ENCODE data around the gene PHACTR1. TPM values are rescaled to one million over a fixed set of nuclear protein-coding genes. Genes with fewer than 3 reads are reported as not detected.

The PHACTR1 gene
- polyA plus RNA-seq, 3 donors = 1.3 to 3.2 (median 1.6) TPM

DNA sequence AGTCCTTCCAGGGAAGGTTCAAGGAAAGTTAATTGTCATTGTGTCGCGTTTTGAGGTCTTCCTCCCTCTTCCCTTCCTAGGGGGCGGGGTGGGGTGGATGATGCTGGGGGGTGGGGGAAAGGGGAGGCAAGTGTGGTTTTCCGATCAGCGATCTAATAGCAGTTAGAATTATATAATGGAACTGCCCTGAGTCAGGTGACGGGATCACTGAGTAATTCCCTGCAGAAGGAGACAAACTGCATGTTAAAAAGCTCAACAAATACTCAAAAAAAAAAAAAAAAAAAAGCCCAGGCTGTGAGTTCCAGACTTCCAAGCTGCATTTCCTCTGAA lies 240.4 kb downstream of the PHACTR1 start:
- WGBS, 3 donors = 1 to 8% (median 1%) methylated on average over 6 of the region's 6 CpGs
- H3K27ac ChIP-seq (ENCODE audit: low read depth, low read length) = no peak overlapping the region

DNA sequence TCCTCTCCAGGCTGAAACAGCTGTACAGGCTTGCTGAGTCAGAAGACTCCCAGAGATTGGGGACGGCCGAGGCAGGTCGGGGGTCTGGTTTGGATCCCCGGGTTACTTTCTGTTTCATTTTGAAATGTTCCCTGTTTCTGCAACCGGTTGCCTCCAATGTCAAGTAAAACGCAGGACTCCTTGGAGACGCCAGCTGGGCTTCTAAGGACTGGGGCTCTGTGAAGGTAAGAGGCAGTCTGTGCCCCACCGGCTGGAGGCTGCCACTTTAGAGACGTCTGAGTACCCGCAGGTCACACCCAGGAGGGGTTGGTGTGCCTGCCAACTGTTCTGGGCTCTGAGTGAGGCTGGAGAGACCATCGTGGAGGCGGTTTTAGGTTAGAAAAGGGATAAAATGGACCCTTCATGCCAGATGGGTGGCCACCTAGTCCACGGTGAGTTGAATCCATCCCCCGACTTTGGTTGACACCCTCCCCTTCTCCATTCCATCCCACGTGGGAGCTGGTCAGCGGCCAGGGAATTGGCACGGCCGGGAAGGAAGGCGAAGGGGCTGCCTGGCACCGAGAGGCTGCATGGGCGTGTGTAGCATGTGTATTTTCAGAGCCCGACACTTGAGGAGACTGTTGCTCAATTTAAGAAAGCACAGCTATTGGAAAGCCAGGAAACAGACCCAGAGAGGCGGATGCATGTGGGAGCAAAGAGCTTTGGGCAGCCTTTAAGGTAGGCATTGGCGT lies 240.9 kb downstream of the PHACTR1 start:
- 0 to 1% (median 0%) methylated on average over 24 of the region's 24 CpGs for WGBS, 3 donors

DNA sequence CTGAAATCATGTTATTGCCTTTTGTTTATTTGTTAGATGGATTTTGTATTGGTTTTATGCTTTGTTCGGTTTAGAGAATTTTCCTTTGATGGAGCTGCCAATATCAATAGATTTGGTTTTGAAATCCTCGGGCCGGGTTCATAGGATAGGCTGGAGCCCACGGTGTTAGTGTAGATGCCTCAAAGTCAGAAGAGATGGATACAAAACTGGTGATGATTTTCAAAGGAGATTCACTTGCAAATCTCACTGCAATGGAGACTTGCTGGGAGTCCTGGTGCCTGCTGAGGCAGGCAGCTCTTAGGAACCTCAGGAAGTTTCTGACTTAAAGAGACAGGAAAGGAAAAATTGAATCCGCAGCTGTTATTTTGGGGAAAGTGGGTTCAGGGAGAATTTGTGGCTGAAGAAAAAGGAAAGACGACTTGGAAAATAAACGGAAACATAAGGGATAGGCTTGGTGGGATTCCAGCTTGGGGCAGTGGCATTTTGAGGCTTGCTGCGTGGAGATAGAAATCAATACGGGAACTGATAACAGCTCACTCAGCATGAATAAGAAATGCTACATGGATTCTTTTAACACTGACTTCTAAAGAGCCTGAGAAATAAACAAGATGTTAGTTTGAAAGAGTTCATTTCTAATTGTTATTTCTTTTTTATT lies 241.6 kb downstream of the PHACTR1 start:
- WGBS, 3 donors = 3 to 9% (median 6%) methylated on average over 9 of the region's 9 CpGs
- H3K27ac ChIP-seq (ENCODE audit: low read depth, low read length) = no peak overlapping the region

More for the DNA sequence above, 240.9 kb downstream of the PHACTR1 start:
- H3K27ac ChIP-seq (ENCODE audit: low read depth, low read length) = peak overlapping the region; percentile 44

DNA sequence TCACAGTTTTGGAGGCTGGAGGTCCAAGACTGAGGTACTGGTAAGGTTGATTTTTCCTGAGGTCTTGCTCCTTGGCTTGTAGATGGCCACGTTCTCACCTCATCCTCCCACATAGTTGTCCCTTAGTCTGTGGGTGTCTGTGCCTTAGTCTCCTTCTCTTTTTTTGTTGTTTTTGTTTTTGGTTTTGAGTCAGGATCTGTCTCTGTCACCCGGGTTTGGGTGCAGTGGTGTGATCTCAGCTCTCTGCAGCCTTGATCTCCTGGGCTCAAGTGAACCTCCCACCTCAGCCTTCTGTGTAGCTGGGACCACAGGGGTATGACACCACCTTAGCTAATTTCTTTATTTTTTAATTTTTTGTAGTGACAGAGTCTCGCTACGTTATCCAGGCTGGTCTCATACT lies 245.2 kb downstream of the PHACTR1 start:
- H3K27ac ChIP-seq (ENCODE audit: low read depth, low read length) = no peak overlapping the region
- 95 to 99% (median 96%) methylated on average over 4 of the region's 4 CpGs for WGBS, 3 donors

DNA sequence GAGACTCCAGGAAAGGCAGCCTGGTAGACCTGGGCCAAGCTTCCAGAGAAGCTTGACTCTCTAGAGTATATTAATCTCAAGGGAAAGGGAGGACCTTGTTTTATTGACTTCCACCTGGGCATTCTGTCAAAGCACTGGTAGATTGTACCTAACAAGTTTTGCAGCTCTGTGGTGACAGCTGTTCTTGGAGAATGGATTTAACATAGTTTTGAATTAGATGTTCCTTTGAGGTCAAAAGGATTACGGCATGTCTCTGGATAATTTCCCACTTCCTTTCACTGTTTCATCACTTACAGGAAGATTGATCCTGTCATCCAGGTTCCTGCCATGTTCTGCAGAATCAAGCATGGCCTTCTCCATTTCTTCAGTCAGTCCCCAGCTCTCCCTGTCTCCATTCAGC lies 246.0 kb downstream of the PHACTR1 start:
- no peak overlapping the region for H3K27ac ChIP-seq (ENCODE audit: low read depth, low read length)
- 37 to 54% (median 41%) methylated on average over 1 of the region's 1 CpG for WGBS, 3 donors

DNA sequence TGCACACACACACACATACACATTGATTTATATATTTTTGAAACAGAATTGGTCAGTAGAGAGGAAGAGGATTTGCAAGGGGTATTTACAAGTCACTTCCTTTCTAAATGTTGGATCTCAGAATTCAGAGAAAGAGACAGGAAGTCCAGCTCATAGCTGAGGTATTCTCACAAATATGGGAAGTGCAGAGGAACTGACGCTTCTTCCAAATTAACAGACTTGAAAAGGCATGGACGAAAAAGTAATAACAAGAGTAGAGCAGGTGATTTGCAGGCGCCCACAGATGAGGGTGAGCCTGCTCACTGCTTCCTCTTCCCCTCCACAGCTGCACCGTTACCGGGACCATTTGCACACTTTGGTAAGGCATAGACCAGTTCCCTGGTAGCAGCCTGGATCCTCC lies 246.4 kb downstream of the PHACTR1 start:
- no peak overlapping the region for H3K27ac ChIP-seq (ENCODE audit: low read depth, low read length)
- WGBS, 3 donors = 40 to 86% (median 47%) methylated on average over 5 of the region's 5 CpGs

DNA sequence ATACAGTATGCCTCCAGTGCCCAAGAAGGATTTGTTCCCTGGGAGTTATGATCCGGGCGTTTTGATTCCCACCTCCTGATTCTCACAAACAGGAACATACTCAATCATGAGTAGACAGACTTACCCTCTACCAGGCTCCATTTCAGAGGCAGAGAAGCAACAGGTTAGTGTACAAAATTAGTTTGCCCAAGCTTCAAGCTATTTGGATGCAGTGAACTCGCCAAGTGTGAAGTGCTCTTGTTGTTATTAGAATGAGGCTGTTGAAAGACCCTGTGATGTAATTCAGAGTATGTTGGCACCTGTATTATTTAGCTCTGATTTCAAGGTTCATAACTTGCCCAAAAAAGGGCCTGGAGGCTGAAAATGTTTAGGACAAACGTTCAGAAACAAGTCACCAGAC lies 247.0 kb downstream of the PHACTR1 start:
- no peak overlapping the region for H3K27ac ChIP-seq (ENCODE audit: low read depth, low read length)
- WGBS, 3 donors = 55 to 79% (median 64%) methylated on average over 4 of the region's 4 CpGs

DNA sequence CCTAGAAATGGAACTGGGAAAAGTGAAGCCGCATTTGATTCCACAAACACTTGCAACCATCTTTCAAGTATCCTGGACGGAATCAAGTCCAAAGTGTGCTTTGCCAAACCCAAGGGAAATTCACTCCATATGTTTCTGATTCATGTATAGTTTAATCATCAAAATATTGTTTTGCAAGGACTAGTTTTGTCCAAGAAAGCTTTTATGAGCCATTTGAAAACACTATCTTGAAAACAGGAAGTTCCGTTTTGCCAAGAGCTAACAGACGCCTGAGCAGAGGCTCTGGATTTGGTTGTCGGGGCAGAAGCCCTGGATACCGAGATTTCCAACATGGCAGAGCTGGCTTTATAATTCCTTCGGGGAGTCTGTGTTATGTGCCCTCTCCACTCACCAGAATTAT lies 251.1 kb downstream of the PHACTR1 start:
- WGBS, 3 donors = 49 to 82% (median 51%) methylated on average over 7 of the region's 7 CpGs

DNA sequence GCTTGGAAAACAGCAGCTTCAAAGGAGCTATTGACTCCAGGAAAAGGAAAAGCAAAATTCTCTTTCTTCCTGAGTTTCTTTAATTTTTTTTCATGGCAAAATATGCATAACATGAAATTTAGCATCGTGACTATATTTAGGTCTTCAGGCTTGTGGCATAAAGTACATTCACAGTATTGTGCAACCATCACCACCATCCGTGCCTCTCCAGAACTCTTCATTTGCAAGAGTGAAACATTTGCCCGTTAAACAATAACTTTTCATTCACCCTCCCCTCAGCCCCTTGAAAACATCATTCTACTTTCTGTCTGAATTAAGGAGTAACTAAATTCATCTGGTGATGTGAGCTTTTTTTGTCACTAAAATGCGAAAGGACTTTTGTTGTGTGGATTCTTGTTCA lies 251.7 kb downstream of the PHACTR1 start:
- WGBS, 3 donors = 55 to 85% (median 73%) methylated on average over 4 of the region's 4 CpGs
- no peak overlapping the region for H3K27ac ChIP-seq (ENCODE audit: low read depth, low read length)

More for the DNA sequence above, 251.1 kb downstream of the PHACTR1 start:
- no peak overlapping the region for H3K27ac ChIP-seq (ENCODE audit: low read depth, low read length)

DNA sequence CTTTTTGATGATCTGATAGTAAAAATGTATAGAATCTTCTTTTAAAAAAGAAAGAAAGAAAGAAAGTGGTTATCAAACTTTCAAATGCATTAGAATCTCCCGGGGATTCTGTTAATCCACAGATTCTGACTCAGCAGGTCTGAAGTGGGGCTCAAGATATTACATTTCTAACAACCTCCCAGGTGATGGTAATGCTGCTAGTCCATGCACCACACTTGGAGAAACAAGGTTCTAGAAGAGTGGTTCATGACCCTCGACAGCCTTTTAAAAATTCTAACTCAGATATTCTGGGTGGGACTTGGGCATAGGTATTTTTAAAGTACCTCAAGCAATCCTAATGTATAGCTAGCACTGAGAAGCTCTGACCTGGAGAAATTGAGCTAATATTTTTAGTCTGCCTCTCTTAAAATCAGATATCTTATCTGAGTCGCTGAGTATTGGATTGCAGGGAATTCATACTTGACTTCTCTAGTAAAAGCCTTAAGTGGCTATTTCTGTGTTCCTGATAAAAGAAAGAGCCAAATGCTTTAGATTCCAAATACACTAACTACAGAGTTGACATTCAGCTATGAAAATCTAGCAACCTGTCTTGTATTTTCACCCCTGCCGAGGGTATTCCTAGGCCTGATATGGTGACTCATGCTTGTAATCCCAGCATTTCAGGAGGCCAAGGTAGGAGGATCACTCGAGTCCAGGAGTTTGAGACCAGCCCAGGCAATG lies 252.4 kb downstream of the PHACTR1 start:
- no peak overlapping the region for H3K27ac ChIP-seq (ENCODE audit: low read depth, low read length)
- 73 to 81% (median 81%) methylated on average over 5 of the region's 5 CpGs for WGBS, 3 donors

DNA sequence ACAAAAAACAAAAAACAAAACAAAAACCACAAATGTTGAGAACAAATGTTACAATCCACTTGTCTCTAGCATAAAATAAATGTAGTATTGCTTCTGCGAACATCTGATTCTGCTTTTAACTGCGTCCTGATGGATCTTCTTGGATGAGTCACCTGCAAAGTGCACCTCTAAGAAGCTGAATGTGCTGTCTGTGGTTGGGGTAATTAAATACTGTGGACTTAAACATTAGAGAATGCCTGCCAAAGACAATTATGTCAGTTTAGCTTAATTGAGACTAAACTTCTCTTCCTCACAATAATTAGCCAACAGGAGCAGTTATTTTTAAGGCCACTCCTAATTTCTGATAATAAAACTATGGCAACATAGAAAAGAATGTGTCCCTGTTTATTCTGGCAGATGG lies 253.4 kb downstream of the PHACTR1 start:
- 93 to 97% (median 96%) methylated on average over 2 of the region's 2 CpGs for WGBS, 3 donors
- no peak overlapping the region for H3K27ac ChIP-seq (ENCODE audit: low read depth, low read length)

DNA sequence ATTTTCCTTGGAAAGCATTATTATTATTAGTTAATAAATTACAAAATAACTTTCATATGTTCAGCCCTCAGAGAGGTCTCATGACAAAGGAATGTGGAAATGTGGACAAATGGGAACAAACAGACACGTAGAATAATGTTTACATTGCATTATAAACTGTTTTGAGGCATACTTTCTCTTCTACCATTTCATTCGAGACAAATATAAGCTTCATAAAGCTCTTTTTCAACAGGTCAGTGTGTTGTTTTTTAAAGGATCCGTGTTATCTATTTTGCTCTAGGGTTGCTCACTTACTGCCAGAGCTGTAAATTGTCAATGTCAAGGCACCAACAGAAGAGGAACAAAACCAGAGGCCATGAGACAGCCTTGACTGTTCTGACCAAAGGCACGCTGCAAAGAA lies 256.8 kb downstream of the PHACTR1 start:
- no peak overlapping the region for H3K27ac ChIP-seq (ENCODE audit: low read depth, low read length)
- WGBS, 3 donors = 32 to 51% (median 43%) methylated on average over 4 of the region's 4 CpGs

DNA sequence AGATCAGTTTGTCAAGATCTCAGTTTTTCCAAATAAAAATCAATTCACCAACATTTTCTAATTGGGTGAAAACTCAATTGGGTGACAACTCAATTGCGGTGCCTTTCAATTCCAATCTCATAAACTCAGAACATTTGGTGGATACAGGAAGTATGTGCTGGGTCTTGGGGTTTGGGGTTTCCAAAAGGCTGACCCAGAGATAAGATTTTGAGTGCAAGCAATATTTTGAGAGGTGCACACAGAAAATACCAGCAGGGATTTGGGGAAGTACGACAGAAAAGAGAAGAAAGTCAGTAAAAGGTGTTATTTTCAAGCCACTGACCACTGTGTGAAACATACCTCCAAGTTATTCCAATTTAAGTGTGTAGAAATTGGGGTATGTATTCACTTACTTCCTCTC lies 258.0 kb downstream of the PHACTR1 start:
- 52 to 92% (median 67%) methylated on average over 2 of the region's 2 CpGs for WGBS, 3 donors
- no peak overlapping the region for H3K27ac ChIP-seq (ENCODE audit: low read depth, low read length)

DNA sequence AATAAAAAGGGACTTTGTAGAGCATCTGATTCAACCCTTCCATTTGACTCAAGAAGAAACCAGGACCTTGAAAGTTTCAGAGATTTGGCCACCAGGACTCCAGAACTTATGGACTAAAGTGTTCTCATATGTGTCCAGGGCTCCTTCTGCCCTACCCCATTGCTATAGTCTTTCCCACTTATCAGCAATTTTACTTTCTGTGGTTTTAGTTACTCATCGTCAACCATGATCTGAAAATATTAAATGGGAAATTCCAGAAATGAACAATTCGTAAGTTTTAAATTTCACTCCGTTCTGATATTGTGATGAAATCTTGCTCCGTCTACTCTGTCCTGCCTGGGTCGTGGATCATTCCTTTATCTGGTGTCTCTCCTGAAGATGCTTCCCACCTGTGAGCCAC lies 259.8 kb downstream of the PHACTR1 start:
- no peak overlapping the region for H3K27ac ChIP-seq (ENCODE audit: low read depth, low read length)
- 85 to 96% (median 88%) methylated on average over 5 of the region's 5 CpGs for WGBS, 3 donors

DNA sequence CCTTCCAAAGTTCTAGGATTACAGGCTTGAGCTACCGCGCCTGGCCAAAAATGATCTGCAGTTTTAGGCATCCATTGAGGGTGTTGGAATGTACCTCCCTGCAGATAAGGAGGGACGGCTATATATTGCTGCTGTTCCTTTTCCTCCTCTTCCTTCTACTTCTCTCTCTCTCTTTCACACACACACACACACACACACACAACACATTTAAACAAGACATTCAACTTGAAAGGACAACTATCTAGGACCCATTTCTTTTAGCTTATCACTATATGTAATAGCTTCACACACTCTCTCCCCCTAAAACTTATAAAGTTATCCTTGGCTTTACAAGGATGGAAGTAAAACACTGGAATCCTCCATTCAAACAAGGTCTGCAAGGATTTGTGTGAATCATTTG lies 260.6 kb downstream of the PHACTR1 start:
- H3K27ac ChIP-seq (ENCODE audit: low read depth, low read length) = no peak overlapping the region
- WGBS, 3 donors = 86 to 97% (median 89%) methylated on average over 3 of the region's 3 CpGs

DNA sequence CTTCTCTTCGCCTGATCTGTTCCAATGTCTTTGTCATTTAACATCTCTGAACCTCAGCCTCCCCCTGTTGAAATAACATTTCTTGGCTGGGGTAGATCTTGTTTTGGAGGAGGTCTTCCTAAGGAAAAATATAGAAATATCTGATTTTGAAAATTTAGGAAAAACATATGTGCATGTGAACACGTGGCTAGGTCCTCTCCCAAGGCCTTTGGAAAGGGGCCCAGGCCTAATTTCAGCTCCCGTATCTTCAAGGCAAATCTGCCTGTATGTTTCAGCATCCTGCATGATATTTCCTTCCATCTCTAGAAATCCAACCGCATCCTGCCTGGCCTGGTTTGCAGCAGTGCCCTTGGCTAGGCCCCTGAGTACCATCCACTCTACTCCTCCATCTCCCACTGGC lies 261.2 kb downstream of the PHACTR1 start:
- WGBS, 3 donors = 73 to 81% (median 80%) methylated on average over 4 of the region's 4 CpGs
- H3K27ac ChIP-seq (ENCODE audit: low read depth, low read length) = no peak overlapping the region

DNA sequence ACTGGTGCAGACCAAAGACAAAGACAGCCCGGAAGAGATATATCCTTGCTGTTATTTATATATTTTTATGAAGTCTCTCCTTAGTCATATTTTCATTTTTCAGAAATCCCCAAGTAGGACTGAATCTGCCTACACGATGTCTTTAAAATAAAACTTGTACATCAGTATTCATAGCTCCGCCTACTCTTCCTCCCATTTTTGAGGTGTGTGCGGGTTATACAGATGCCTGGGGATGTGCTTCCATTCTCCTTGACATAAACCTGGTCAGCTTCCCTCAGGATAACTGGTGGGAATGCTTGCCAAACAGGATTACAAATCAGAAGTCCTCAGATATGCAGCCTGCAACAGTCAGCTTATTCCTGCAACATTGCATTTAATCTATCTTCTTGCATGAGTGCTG lies 264.2 kb downstream of the PHACTR1 start:
- WGBS, 3 donors = 91 to 96% (median 92%) methylated on average over 4 of the region's 4 CpGs
- H3K27ac ChIP-seq (ENCODE audit: low read depth, low read length) = no peak overlapping the region

DNA sequence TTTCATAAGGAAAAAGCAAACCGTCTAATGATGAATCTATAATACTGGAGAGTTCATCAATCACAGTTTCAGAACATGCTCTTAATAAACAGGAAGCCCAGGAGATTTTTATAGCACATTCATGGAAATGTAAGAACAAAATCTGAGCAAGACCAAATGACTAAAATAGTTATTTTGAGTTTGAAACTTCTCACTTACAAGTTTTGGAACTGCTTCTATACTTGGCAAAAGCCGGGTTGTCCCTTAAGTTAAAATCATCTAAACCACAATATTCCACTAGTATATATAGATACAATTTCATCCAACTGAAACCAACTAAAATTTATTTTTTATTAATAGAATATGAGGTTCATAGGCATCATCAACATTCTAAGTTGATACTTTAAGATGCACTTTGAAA lies 268.2 kb downstream of the PHACTR1 start:
- no peak overlapping the region for H3K27ac ChIP-seq (ENCODE audit: low read depth, low read length)
- 64 to 82% (median 70%) methylated on average over 2 of the region's 2 CpGs for WGBS, 3 donors

DNA sequence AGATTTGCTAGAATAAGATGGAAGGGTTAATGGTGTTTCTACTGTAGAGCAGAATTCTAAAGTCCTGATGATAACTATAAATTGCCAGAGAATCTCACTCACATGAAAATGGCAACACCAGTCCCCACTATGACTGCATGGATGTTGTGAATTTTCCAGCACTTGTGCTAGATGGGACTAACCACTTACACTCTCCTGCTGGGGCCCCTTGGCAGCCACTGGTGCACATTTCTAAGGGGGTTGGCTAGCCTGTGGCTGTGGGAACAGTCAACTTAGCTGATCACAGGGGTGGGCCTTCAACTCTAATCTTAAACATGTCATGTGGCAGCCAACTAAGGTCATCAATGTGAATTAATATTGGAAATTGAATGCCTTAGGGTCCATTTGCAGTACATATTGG lies 271.2 kb downstream of the PHACTR1 start:
- H3K27ac ChIP-seq (ENCODE audit: low read depth, low read length) = no peak overlapping the region

DNA sequence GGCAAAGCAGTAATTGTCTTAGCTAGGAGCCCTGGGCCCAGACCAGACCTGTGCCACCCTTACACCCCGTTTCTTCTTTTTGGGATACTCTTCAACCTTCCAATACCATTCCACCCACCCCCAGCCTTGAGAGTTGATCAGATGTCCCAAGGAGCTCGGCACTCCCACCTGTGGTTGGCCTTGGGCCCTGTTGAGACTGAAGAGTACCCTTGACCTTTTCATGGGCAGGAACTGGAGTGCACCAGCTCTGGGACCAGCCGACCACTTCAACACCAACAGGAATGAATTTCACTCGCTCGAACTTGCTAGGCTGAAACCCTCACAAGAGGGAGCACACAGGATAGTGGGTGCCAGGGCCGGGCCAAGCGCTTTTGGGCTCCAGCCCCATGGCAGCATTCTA lies 273.6 kb downstream of the PHACTR1 start:
- H3K27ac ChIP-seq (ENCODE audit: low read depth, low read length) = no peak overlapping the region

More for the DNA sequence above, 273.6 kb downstream of the PHACTR1 start:
- 92 to 95% (median 93%) methylated on average over 7 of the region's 7 CpGs for WGBS, 3 donors

Data from adipose tissue (tissue), 3 donors.